ENCODE measurements around the gene TCTN3. TPM values are rescaled to one million over a fixed set of nuclear protein-coding genes. Genes with fewer than 3 reads are reported as not detected.
A peak's percentile ranks its signal among the peaks of the same experiment; 100 is the strongest.

The TCTN3 gene
- total RNA-seq, 2 donors from 2014 or later, result 53.5 to 57.7 TPM

- DNase-seq, result no peak
- Histone ChIP-seq H3K27me3 (ENCODE audit: control insufficient read depth, insufficient read depth, low read length, poor library complexity, severe bottlenecking) (no peaks in the 10 kb centered on the region), H3K4me3 (ENCODE audit: low read length) (no peak overlapping the region), H3K4me1 (ENCODE audit: control insufficient read depth, insufficient read depth, low read length) (no peaks in the 10 kb centered on the region), H3K9ac (ENCODE audit: extremely low read depth, low read length, poor library complexity, severe bottlenecking) (no peak overlapping the region), H3K27ac (ENCODE audit: low read depth, low read length) (no peak overlapping the region), H3K9me3 (ENCODE audit: control insufficient read depth, low read length) (no peaks in the 10 kb centered on the region), H3K36me3 (ENCODE audit: control insufficient read depth, insufficient read depth, low read length) (no peaks in the 10 kb centered on the region)
- Mint-ChIP-seq H3K9me3 (peaks cover 14% of the 10 kb centered on the region), H3K4me1 (no peaks in the 10 kb centered on the region), H3K4me3 (no peak overlapping the region), H3K36me3 (ENCODE audit: low read depth) (no peaks in the 10 kb centered on the region), H3K27me3 (ENCODE audit: insufficient read depth) (no peaks in the 10 kb centered on the region), H3K27ac (no peak overlapping the region)
- 91% methylated on average over 3 to 7 of the region's 7 CpGs for WGBS, 2 experiments (ENCODE audit: insufficient coverage in 1 of 2, insufficient read length in 1 of 2)
- no peak for TF ChIP-seq CTCF (conservative IDR thresholded peaks at IDR 0.05)
Observed at GRCh38 chr10:95706990-95707389, 13.3 kb upstream of the TCTN3 start.

GRCh38 chr10:95706573-95706972 lies 12.8 kb upstream of the TCTN3 start:
- Mint-ChIP-seq H3K27ac (no peak overlapping the region), H3K36me3 (ENCODE audit: low read depth) (no peaks in the 10 kb centered on the region), H3K9me3 (peaks cover 14% of the 10 kb centered on the region), H3K4me1 (no peaks in the 10 kb centered on the region), H3K27me3 (ENCODE audit: insufficient read depth) (no peaks in the 10 kb centered on the region), H3K4me3 (no peak overlapping the region)
- no peak for DNase-seq
- Histone ChIP-seq H3K4me3 (ENCODE audit: low read length) (no peak overlapping the region), H3K27ac (ENCODE audit: low read depth, low read length) (no peak overlapping the region), H3K4me1 (ENCODE audit: control insufficient read depth, insufficient read depth, low read length) (no peaks in the 10 kb centered on the region), H3K27me3 (ENCODE audit: control insufficient read depth, insufficient read depth, low read length, poor library complexity, severe bottlenecking) (no peaks in the 10 kb centered on the region), H3K36me3 (ENCODE audit: control insufficient read depth, insufficient read depth, low read length) (no peaks in the 10 kb centered on the region), H3K9me3 (ENCODE audit: control insufficient read depth, low read length) (no peaks in the 10 kb centered on the region), H3K9ac (ENCODE audit: extremely low read depth, low read length, poor library complexity, severe bottlenecking) (no peak overlapping the region)
- TF ChIP-seq CTCF (conservative IDR thresholded peaks at IDR 0.05), result no peak
- 44% methylated on average over 6 of the region's 6 CpGs; no CpG with 5 or more reads in 1 of the 2 experiments for WGBS, 2 experiments (ENCODE audit: insufficient coverage in 1 of 2, insufficient read length in 1 of 2)

- H3K4me3 ChIP-seq (ENCODE audit: low read length), result peak overlapping the region; percentile 36
- no peaks in the 10 kb centered on the region for H3K27me3 ChIP-seq (ENCODE audit: control insufficient read depth, insufficient read depth, low read length, poor library complexity, severe bottlenecking)
- no peak overlapping the region for H3K27ac Mint-ChIP-seq
- H3K27me3 Mint-ChIP-seq (ENCODE audit: insufficient read depth), result peaks cover 2% of the 10 kb centered on the region
- H3K4me1 ChIP-seq (ENCODE audit: control insufficient read depth, insufficient read depth, low read length), result no peaks in the 10 kb centered on the region
- WGBS, 2 experiments (ENCODE audit: insufficient coverage in 1 of 2, insufficient read length in 1 of 2), result 36 to 50% methylated on average over 2 of the region's 2 CpGs
- no peaks in the 10 kb centered on the region for H3K36me3 Mint-ChIP-seq (ENCODE audit: low read depth)
- H3K9me3 Mint-ChIP-seq, result peaks cover 26% of the 10 kb centered on the region
- no peak for DNase-seq
- no peak overlapping the region for H3K27ac ChIP-seq (ENCODE audit: low read depth, low read length)
- no peak overlapping the region for H3K9ac ChIP-seq (ENCODE audit: extremely low read depth, low read length, poor library complexity, severe bottlenecking)
- no peaks in the 10 kb centered on the region for H3K4me1 Mint-ChIP-seq
- no peak overlapping the region for H3K4me3 Mint-ChIP-seq
- no peaks in the 10 kb centered on the region for H3K36me3 ChIP-seq (ENCODE audit: control insufficient read depth, insufficient read depth, low read length)
- no peak for TF ChIP-seq CTCF (conservative IDR thresholded peaks at IDR 0.05)
- H3K9me3 ChIP-seq (ENCODE audit: control insufficient read depth, low read length), result peaks cover 45% of the 10 kb centered on the region
Observed at GRCh38 chr10:95698415-95698814, 4.7 kb upstream of the TCTN3 start.

Measured in endodermal cell (in vitro differentiated cells).